AG04449 (cell line): ENCODE results near the gene ZNF280A.
"Not testable (repeated sequence)": the region's sequence is repeated elsewhere in the genome, so short reads cannot be mapped to it uniquely, and the experiment has no call there.

Experiments used
- CTCF ChIA-PET: fragments of 350-600 bp; formaldehyde crosslinking; extraction: SDS; loops from one replicate; lab custom pipeline; 2021; ENCODE audit warnings: antibody characterized with exemption; lab: Yijun Ruan, JAX
- POLR2A ChIA-PET: fragments of 400-600, 350-600 bp; formaldehyde crosslinking; extraction: SDS; loops from one replicate; lab custom pipeline; 2020; ENCODE audit warnings: antibody characterized with exemption, inconsistent platforms; lab: Yijun Ruan, JAX
- DNase-seq: peaks from one replicate; pipeline ENCODE4 v3.0.0-alpha.2; 2010; ENCODE audit warnings: low read depth, low spot score
- H3K4me3 ChIP-seq: 2 replicates; pipeline ENCODE4 v1.5.1; 2011; ENCODE audit warnings: low read depth, mild to moderate bottlenecking, control low read depth, low read length
- CTCF ChIP-seq: IDR thresholded peaks from one replicate; pipeline ENCODE4 v1.5.1; 2011; ENCODE audit warnings: mild to moderate bottlenecking, moderate library complexity, low read length, control low read depth, inconsistent platforms; ENCODE audit not compliant: insufficient read depth; ENCODE audit errors: missing control alignments

The ZNF280A gene

DNA sequence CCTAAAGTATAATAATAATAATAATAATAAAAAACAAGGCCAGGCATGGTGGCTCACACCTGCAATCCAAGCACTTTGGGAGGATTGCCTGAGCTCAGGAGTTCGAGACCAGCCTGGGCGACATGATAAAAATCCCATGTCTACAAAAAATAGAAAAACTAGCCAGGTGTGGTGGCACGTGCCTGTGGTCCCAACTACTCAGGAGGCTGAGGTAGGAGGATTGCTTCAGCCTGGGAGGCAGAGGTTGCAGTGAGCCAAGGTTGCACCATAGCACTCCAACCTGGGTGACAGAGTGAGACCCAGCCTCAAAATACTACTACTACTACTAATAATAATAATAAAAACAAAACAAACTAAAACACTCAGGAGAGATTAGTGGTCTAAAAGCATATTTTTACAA, 15.6 kb upstream of the ZNF280A start:
- H3K4me3 ChIP-seq, result no peak overlapping the region
- ChIA-PET POLR2A (no interaction called here), CTCF (interaction anchor here (1.3 kb wide), 1 partner anchor 17 kb away, joined by 3 read pairs; no protein-coding TSS in a partner anchor)
- TF ChIP-seq CTCF, result no peak
- no peak for DNase-seq

DNA sequence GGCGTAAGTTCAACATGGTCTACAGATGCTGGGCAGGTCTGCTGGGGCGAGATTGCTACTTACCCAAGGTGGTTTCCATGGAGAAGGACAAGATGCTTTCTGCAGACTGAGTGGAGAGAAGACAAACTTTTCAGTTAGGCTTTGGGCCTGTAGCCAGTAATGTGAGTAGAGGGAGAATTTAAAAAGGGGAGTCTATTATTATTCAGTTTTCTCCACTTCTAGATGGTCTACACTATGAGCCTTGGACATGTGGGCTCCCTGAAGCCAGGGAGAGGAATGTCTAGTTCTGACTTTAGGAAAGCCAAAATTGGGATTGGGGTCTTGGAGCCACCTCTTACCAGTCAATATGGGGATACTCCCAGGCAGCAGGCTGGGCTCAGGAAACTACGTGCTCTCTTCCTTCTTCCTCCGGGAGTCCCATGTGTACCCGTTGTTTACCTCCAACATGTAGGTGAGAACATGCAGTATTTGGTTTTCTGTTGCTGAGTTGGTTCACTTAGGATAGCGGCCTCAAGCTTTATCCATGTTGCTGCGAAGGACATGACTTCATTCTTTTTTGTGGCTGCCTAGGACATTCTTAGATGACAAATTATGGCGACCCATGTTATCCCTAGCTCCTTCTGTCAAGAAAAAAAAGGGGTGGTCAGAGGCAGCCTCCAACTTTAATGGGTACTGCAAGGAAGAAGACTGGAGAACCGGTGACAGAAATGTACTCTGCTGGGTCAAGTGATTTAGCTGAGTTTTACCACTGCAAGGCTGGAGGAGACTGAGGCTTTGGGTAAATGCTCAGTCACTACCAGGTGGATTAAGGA, 14.7 kb upstream of the ZNF280A start:
- ChIA-PET CTCF (interaction anchor here (0.6 to 1.3 kb wide), 2 partner anchors 16 to 26 kb away, joined by 3 read pairs; no protein-coding TSS in a partner anchor), POLR2A (no interaction called here)
- H3K4me3 ChIP-seq, result no peak overlapping the region
- no peak for TF ChIP-seq CTCF
- DNase-seq, result no peak

DNA sequence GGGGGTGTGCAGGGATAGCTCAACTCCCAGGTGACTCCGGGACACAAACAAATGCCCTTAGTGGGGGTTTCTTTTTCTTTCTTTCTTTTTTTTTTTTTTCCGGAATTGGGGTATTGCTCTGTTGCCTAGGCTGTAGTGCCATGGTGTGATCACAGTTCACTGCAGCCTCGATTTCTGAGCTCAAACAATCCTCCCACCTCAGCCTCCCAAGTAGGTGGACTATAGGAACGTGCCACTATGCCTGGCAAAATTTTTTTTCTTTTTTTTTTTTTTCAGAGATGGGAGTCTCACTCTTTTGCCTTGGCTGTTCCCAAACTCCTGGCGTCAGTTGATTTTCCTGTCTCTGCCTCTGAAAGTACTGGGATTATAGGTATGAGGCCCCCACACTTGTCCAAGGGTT, 13.8 kb upstream of the ZNF280A start:
- H3K4me3 ChIP-seq, result no peak overlapping the region
- CTCF ChIA-PET, result interaction anchor here (1.0 kb wide), 1 partner anchor 52 kb away, joined by 3 read pairs; no protein-coding TSS in a partner anchor
- POLR2A ChIA-PET, result no interaction called here
- no peak for DNase-seq
- TF ChIP-seq CTCF, result no peak

GRCh38 chr22:22533417-22533816, 13.3 kb upstream of the ZNF280A start:
- CTCF ChIA-PET, result interaction anchor here (1.0 to 1.3 kb wide), 2 partner anchors 25 to 53 kb away, joined by 3 read pairs; partner anchors contain the start of gene ZNF280B
- DNase-seq, result no peak
- POLR2A ChIA-PET, result no interaction called here
- no peak for TF ChIP-seq CTCF
- no peak overlapping the region for H3K4me3 ChIP-seq

GRCh38 chr22:22532547-22533071, 12.5 kb upstream of the ZNF280A start:
- H3K4me3 ChIP-seq, DNase-seq, POLR2A ChIA-PET: not testable (repeated sequence)
- CTCF ChIA-PET, result interaction anchor here (1.3 kb wide), 1 partner anchor 24 kb away, joined by 3 read pairs; the partner anchor contains the start of gene ZNF280B

DNA sequence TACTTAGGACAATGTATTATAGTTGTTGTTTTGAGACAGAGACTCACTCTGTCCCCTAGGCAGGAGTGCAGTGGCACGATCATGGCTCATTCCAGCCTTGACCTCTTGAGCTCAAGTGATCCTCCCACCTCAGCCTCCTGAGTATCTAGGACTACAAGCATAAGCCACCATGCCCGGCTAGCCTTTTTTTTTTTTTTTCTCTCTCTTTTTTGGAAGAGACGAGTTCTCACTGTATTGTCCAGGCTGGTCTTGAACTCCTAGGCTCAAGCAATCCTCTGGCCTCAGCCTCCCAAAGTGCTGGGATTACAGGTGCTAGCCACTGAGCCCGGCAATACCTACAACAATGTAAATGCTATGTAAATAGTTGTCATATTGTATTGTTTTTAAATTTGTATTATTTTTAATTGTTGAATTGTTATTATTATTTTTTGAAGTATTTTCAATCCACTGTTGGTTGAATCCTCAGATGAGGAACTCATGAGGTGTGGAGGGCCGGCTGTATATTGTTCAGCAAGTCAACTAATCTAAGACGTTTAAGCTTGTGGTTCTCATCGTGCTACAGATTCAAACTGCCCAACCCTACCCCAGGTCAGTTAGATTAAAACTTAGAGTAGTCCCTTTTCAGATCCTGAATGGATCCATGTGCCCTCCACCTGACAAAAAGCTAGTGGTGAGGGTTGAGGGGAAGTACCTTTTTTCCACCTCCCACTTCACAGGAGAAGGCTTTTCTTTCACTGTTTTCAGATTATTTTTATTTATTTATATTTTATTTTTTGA, 11.9 kb upstream of the ZNF280A start:
- H3K4me3 ChIP-seq, result no peak overlapping the region
- no peak for TF ChIP-seq CTCF
- no peak for DNase-seq
- POLR2A ChIA-PET, result no interaction called here
- CTCF ChIA-PET, result interaction anchor here (1.3 to 1.4 kb wide), 2 partner anchors 23 kb away, joined by 3 to 4 read pairs; partner anchors contain the start of gene ZNF280B
